Measurements from ENCODE around the gene C3orf85.

DNA sequence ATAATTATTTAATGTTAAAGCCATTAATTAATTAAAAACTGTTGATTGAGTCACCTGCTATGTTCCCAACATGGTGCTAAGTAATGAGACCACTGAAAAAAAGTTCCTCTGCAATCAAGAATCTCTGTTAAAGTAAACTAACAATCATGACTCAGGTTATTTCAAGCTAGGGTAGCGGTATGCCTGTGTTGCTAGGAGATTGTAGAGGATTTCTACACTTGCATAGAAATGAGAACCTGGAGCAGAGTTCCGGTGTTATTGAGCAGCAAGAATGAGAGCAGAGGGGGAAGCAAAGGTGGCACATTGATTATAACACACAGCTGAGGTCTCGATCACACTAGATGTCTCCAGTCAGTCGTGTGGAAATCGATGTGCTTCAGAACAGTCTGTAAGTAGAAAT lies 41.4 kb downstream of the C3orf85 start:
- TF ChIP-seq, protein P1, sequence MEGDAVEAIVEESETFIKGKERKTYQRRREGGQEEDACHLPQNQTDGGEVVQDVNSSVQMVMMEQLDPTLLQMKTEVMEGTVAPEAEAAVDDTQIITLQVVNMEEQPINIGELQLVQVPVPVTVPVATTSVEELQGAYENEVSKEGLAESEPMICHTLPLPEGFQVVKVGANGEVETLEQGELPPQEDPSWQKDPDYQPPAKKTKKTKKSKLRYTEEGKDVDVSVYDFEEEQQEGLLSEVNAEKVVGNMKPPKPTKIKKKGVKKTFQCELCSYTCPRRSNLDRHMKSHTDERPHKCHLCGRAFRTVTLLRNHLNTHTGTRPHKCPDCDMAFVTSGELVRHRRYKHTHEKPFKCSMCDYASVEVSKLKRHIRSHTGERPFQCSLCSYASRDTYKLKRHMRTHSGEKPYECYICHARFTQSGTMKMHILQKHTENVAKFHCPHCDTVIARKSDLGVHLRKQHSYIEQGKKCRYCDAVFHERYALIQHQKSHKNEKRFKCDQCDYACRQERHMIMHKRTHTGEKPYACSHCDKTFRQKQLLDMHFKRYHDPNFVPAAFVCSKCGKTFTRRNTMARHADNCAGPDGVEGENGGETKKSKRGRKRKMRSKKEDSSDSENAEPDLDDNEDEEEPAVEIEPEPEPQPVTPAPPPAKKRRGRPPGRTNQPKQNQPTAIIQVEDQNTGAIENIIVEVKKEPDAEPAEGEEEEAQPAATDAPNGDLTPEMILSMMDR (IDR thresholded peaks at IDR 0.05; ENCODE audit: low read depth, low read length, poor library complexity, severe bottlenecking): no peak
- TF ChIP-seq EZH2phosphoT487 (IDR thresholded peaks at IDR 0.05; ENCODE audit: borderline replicate concordance, low read length): no peak
